Smooth muscle cell (in vitro differentiated cells): Measurements from ENCODE around the gene PLA2G2D. TPM values are rescaled to one million over a fixed set of nuclear protein-coding genes. Genes with fewer than 3 reads are reported as not detected.

Source experiments
- DNase-seq: peaks from one replicate; lab custom pipeline; 2025; ENCODE audit not compliant: unreplicated experiment; lab: John Stamatoyannopoulos, UW
- H2AFZ ChIP-seq: fragments of 200-600 bp; sonication (generic); 2 replicates; pipeline ENCODE4 v1.6.0; 2016; ENCODE audit warnings: antibody characterized with exemption, low read depth, mild to moderate bottlenecking
- H3F3A ChIP-seq: fragments of 200-600 bp; sonication (generic); 2 replicates; pipeline ENCODE4 v1.6.0; 2017; ENCODE audit warnings: antibody characterized with exemption, low read depth
- H3K27ac ChIP-seq: fragments of 200-600 bp; sonication (generic); 2 replicates; pipeline ENCODE4 v1.5.1; 2016; ENCODE audit warnings: low read depth, mild to moderate bottlenecking
- H3K27me3 ChIP-seq: fragments of 200-600 bp; sonication (generic); 2 replicates; pipeline ENCODE4 v1.6.1; 2016; ENCODE audit warnings: low read depth, mild to moderate bottlenecking
- H3K36me3 ChIP-seq: fragments of 200-600 bp; sonication (generic); 2 replicates; pipeline ENCODE4 v1.5.1; 2016; ENCODE audit warnings: low read depth
- H3K4me1 ChIP-seq: fragments of 200-600 bp; sonication (generic); 2 replicates; pipeline ENCODE4 v1.5.1; 2016; ENCODE audit warnings: low read depth
- H3K4me2 ChIP-seq: fragments of 200-600 bp; sonication (generic); 2 replicates; pipeline ENCODE4 v1.6.0; 2016; ENCODE audit warnings: mild to moderate bottlenecking
- H3K4me3 ChIP-seq: fragments of 200-600 bp; sonication (generic); 2 replicates; pipeline ENCODE4 v1.5.1; 2016; ENCODE audit warnings: mild to moderate bottlenecking
- H3K79me2 ChIP-seq: fragments of 200-600 bp; sonication (generic); 2 replicates; pipeline ENCODE4 v1.6.0; 2016; ENCODE audit warnings: low read depth, mild to moderate bottlenecking
- H3K9ac ChIP-seq: fragments of 200-600 bp; sonication (generic); 2 replicates; pipeline ENCODE4 v1.6.0; 2016; ENCODE audit warnings: low read depth
- H3K9me3 ChIP-seq: fragments of 200-600 bp; sonication (generic); replicated peaks from 2 replicates; pipeline ENCODE4 v1.5.1; 2016; ENCODE audit warnings: low read depth
- H4K20me1 ChIP-seq: fragments of 200-600 bp; sonication (generic); 2 replicates; pipeline ENCODE4 v1.6.0; 2016; ENCODE audit warnings: low read depth
- WGBS: methylation state at CpG from one replicate; pipeline ENCODE4 v1.1.7; 2016; ENCODE audit warnings: low lambda C conversion rate; 5-methylcytosine and 5-hydroxymethylcytosine counted together
- polyA plus RNA-seq: library from polyadenylated mRNA; unstranded; fragments of >200 nt; fragmentation: Nextera tagmentation; extraction: Ambion mirVana; gene quantifications from 2 replicates; pipeline ENCODE4 v1.2.1, GENCODE V29; 2016
- total RNA-seq: library from RNA; depleted of rRNA; stranded (reverse); fragments of >200 nt; gene quantifications from 2 replicates; pipeline ENCODE4 v1.2.3, GENCODE V29; 2014
- TF ChIP-seq, protein P1 (sequence below): fragments of 200-600 bp; sonication (generic); IDR thresholded peaks from 2 replicates; pipeline ENCODE4 v1.5.1; 2017; ENCODE audit warnings: borderline replicate concordance, mild to moderate bottlenecking, antibody characterized with exemption; ENCODE audit not compliant: insufficient read depth, poor library complexity, severe bottlenecking

Gene PLA2G2D
- total RNA-seq (not detected in 2 replicates), polyA plus RNA-seq (not detected in 2 replicates)

DNA sequence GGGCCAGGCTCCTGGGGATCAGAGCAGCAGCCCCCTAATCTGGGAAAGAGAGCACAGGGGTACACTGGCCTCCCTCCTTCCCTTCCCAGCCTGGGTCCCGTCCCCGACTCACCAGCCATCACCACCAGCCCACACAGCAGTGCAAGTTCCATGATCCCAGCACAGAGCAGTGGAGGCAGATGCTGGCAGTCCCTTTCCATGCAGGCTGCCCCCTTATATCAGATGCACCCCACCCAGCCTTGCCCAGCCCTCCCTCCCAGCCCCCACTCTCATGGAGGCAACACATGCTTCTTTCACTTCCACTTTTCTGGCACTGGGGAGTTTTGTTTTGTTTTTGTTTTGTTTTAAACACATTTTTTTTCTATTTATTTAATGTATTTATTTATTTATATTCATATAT, at the start of gene PLA2G2D:
Gene PLA2G2D (minus strand): TSS at position 190 of the 400 bp plus-strand sequence. CDS start 38 bp downstream, at position 152.
- TF ChIP-seq, protein P1, sequence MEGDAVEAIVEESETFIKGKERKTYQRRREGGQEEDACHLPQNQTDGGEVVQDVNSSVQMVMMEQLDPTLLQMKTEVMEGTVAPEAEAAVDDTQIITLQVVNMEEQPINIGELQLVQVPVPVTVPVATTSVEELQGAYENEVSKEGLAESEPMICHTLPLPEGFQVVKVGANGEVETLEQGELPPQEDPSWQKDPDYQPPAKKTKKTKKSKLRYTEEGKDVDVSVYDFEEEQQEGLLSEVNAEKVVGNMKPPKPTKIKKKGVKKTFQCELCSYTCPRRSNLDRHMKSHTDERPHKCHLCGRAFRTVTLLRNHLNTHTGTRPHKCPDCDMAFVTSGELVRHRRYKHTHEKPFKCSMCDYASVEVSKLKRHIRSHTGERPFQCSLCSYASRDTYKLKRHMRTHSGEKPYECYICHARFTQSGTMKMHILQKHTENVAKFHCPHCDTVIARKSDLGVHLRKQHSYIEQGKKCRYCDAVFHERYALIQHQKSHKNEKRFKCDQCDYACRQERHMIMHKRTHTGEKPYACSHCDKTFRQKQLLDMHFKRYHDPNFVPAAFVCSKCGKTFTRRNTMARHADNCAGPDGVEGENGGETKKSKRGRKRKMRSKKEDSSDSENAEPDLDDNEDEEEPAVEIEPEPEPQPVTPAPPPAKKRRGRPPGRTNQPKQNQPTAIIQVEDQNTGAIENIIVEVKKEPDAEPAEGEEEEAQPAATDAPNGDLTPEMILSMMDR: no peak
- Histone ChIP-seq H3K27ac (no peak within 1 kb of the TSS), H3K9ac (no peak within 1 kb of the TSS), H3K4me1 (no peaks in the 10 kb centered on the region), H3K9me3 (no peaks in the 10 kb centered on the region), H3K4me3 (no peak within 1 kb of the TSS), H4K20me1 (no peaks in the 10 kb centered on the region), H3K36me3 (no peaks in the 10 kb centered on the region), H3K27me3 (no peaks in the 10 kb centered on the region), H3K79me2 (no peaks in the 10 kb centered on the region), H2AFZ (no peak within 1 kb of the TSS), H3F3A (no peaks in the 10 kb centered on the region), H3K4me2 (no peak within 1 kb of the TSS)
- no peak for DNase-seq
- 66% methylated on average over 2 of the region's 2 CpGs for WGBS

DNA sequence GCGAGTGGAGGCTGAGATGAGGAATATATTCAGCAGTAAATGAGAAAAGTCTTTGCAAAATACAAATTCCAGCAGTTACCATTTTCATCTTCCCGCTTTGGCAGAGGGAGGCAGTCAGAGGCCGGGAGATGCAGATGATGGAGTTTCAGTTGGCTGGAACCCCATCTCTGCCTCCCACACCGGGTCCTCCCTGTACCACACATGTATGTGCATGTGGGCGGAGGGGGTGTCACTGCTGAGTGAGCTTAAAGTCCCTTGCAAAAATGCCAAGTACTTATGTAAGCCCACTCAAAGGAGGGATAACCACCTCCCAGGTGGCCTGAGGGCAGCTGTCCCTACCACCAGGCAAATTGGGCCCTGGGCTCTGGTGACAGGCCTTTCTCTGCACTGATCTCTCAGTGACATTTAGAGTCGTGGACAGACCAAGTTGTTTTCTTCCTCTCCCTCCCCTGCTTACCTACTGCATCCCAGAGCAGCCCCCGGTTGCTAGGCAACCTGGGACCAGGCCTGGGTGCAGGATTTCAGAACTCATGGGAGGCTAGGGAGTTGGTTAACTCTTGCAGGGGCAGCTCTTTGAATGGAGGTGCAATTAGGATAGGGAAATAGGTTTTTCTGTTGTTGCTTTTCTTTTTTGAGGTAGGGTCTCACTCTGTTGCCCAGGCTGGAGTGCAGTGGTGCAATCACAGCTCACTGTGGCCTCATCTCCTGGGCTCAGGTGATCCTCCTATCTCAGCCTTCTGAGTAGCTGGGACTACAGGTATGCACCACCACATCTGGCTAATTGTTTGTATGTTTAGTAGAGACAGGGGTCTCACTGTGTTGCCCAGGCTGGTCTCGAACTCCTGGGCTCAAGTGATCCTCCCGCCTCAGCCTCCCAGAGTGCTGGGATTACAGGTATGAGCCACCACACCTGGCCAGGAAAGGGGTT, 49.5 kb upstream of the PLA2G2D start:
- TF ChIP-seq, protein P1: no peak
- Histone ChIP-seq H3K9me3 (no peaks in the 10 kb centered on the region), H3K79me2 (no peaks in the 10 kb centered on the region), H3K9ac (no peak overlapping the region), H2AFZ (no peak overlapping the region), H3F3A (no peaks in the 10 kb centered on the region), H3K27me3 (no peaks in the 10 kb centered on the region), H4K20me1 (no peaks in the 10 kb centered on the region), H3K4me2 (no peak overlapping the region), H3K36me3 (no peaks in the 10 kb centered on the region), H3K4me3 (no peak overlapping the region), H3K27ac (no peak overlapping the region), H3K4me1 (no peaks in the 10 kb centered on the region)
- WGBS: 91% methylated on average over 9 of the region's 9 CpGs
- DNase-seq: no peak

- H3K27ac ChIP-seq: no peak overlapping the region
- 86% methylated on average over 8 of the region's 8 CpGs for WGBS
- no peak overlapping the region for H2AFZ ChIP-seq
- H3K79me2 ChIP-seq: no peaks in the 10 kb centered on the region
- H3K36me3 ChIP-seq: no peaks in the 10 kb centered on the region
- no peak overlapping the region for H3K4me3 ChIP-seq
- TF ChIP-seq, protein P1: no peak
- H3F3A ChIP-seq: no peaks in the 10 kb centered on the region
- no peak for DNase-seq
- H4K20me1 ChIP-seq: no peaks in the 10 kb centered on the region
- H3K4me2 ChIP-seq: no peak overlapping the region
- no peak overlapping the region for H3K9ac ChIP-seq
- no peaks in the 10 kb centered on the region for H3K9me3 ChIP-seq
- H3K4me1 ChIP-seq: no peaks in the 10 kb centered on the region
- H3K27me3 ChIP-seq: no peaks in the 10 kb centered on the region
Observed at GRCh38 chr1:20167126-20167525, 47.8 kb upstream of the PLA2G2D start.
